Stimulated activated CD8-positive, alpha-beta memory T cell treated with anti-CD3 and anti-CD28 coated beads, Interleukin-12 subunit alpha, Interleukin-12 subunit beta, amount 100 ng/mL, for 4 hours (primary cell): Measurements from ENCODE around the gene IL3RA.
A peak's percentile ranks its signal among the peaks of the same experiment; 100 is the strongest.

Experiments used
- DNase-seq: peaks from one replicate; pipeline ENCODE4 v3.0.0-alpha.2; 2020; ENCODE audit warnings: low read depth

The IL3RA gene

DNA sequence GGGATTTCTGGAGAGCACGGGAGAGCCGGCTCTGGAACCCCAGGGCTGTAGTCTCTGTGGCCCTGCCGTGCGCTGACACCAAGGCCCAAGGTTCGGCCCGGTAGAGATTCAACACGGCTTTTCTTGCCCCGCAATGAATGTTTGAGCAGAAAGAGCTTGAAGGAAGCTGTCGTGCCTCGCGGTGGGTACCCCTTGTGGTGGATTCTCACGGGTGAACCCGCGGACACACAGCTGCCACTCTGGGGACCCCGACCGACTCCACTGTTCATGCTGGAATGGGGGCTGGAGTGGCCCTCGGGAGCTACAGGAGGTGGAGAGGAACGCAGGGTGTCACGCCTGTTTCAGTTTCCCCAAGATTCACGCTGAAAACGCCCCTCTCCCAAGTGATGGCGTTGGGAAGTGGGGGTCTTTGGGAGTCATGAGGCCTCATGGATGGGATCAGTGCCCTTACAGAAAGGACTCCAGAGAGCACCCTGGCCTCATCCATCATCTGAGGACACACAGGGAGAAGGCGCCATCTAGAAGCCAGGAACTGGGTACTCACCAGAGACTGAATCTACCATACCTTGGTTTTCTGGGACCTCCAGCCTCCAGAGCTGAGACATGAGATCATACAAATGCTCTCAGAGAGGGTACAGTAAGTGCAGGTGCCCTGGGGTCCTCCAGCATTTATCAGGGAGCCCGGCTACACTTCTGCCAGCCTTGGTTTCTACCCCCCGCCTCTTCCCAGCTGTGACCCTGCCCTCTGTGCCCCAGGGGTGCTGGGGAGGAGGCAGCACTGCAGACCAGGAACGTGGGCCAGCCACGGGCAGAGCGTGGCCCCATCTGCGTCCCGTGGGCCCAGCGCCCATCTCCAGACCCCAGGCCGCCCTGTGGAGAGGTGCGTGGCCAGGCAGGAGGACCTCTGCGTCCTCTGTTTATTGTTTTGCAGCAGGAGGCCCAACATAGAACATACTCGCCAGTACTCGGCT is 49.0 kb downstream of the IL3RA start:
- DNase-seq: no peak

DNA sequence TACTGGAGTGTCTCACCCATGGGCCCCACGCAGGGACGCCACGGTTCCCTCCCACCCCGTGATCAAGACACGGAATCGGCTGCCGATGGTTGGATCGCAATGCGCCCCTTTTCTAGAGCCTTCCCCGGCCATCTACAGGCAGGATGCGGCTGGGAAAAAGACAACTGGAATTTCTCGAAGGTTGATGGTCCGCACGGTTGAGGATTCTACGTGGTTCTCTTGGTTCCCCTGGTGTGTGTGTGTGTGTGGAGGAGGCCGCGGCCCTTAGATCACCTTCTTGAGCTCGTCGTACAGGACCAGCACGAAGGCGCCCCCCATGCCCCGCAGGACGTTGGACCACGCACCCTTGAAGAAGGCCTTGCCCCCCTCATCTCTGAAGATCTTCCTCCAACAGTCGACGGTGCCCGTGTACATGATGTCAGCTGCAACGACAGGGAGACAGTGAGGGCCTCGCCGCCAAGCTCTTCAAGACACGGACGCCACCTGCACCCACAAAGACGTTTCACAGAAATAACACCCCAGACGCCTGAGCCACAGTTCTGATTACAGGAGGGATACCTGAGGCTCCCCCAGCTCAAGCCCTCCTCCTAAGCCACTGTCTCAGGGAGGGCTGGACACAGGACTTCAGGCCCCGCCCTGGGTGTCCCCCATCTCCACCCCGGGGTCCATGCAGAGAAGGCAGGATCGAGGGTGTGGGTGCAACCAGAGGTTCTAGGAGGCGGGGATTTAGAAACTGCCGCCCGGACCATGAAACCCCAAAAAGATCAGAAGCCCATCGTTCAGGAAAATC is 49.9 kb downstream of the IL3RA start:
- no peak for DNase-seq

GRCh38 chrX:1387141-1387776 is 50.7 kb downstream of the IL3RA start:
- no peak for DNase-seq

GRCh38 chrX:1388651-1389050 is 52.1 kb downstream of the IL3RA start:
- no peak for DNase-seq

DNA sequence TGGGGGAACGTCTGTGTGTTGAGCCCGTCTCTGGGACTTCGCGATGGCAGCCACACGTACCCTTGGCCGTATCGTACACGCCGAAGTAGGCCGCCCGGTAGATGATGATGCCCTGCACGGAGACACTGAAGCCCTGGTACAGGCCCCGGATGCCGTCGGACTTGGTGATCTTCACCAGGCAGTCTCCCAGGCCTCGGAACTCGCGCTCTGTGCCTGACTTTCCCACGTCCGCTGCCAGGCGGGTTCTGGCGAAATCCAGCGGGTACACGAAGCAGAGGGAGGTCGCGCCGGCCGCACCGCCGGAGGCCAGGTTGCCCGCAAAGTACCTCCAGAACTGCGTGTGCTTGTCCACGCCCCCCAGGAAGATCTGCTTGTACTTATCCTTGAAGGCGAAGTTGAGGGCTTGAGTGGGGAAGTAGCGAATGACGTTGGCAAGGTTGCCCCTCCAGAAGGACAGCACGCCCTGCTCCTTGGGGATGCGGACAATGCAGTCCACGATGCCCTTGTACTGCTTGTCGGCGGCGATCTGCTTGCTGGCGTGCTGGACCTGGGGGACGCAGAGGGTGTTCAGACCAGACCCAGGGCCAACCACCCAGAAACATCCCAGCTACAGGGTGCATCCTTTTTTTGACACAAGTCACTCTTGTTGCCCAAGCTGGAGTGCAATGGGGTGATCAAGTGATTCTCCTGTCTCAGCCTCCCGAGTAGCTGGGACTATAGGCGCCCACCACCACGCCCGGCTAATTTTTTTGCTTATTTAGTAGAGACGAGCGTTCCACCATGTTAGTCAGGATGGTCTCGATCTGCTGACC is 52.8 kb downstream of the IL3RA start:
- no peak for DNase-seq

DNA sequence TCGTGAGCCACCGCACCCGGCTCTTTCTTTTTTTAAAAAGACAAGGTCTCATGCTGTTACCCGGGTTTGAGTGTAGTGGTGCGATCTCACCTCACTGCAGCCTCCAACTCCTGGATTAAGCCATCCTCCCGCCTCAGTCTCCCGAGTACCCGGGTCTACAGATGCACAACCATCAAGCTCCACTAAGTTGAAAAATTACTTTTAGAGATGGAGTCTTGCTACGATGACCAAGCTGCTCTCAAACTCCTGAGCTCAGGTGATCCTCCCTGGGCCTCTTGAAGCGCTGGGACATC is 53.4 kb downstream of the IL3RA start:
- DNase-seq: no peak

DNA sequence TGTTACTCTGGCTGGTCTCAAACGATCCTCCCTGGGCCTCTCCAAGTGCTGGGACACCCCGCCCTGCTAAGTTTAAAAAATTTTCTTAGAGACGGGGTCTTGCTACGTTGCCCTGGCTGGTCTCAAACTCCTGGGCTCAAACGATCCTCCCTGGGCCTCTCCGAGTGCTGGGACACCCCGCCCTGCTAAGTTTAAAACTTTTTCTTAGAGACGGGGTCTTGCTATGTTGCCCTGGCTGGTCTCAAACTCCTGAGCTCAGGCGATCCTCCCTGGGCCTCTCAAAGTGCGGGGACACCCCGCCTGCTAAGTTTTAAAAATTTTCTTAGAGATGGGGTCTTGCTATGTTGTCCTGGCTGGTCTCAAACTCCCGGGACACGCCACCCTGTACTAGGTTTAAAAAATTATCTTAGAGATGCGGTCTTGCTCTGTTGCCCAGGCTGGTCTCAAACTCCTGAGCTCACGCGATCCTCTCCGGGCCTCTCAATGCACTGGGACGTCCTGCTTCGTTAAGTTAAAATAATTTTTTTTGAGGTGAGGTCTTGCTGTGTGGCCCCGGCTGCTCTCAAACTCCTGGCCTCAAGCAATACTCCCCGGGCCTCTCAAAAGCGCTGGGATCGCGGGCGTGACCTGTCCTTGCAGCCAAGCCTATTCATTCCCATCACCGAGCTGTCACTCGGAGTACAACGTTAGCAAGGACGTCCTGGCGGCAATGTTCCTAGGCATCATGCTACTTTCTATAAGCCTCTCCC is 54.2 kb downstream of the IL3RA start:
- no peak for DNase-seq

DNA sequence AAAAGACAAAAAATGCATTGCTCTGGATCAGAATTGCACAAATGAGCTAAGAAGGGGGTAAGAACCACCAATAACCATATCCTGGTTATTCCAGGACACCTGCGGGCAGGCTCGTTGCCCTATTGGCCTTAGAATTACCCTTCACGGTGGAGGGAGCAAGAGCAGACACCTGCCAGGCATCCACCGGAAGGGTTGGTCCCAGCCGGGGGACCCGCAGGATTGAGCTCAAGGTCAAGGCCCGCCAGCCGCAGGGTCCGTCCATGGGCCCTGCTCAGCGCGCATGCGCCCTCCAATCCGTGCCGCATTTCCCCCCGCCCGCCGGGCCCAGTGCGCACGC is 54.8 kb downstream of the IL3RA start:
- peak; percentile 91 for DNase-seq

DNA sequence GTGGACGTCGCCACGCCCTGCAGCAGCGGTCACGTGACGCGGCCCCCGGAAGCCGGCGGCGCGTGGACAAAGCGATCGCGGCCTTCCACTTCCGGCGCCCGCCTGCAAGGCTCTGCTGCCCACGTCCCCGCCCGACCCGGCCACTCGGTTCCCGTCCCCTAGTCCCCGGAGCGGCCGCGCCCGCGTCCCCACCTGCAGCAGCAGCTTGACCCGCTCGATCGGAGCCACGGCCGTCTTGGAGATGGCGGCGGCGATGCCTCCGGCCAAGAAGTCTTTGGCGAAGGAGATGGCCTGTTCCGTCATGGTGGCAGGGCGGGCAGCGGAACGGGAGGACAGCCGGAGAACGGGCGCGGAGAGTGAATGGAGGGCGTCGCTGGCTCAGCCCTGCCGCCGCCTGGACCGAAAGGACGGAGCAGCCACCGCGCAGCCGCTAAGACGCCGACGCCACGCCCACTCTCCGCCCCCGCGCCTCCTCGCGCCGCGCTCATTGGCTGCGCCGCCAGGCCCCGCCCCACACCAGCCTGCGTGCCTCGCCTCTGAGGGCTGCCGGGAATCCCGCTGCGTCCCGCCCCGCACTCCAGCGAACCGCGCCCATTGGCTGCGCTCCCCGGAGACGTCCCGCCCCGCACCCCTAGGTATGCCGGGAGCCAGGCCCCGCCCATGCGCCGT is 55.3 kb downstream of the IL3RA start, which contains the start of gene SLC25A6:
Gene SLC25A6 (minus strand): TSS at position 407 of the 669 bp plus-strand sequence. CDS start 104 bp downstream, at position 303.
- peak; percentile 99 for DNase-seq

- no peak for DNase-seq
Measured at GRCh38 chrX:1392376-1393068, 55.9 kb downstream of the IL3RA start.

- no peak for DNase-seq
Measured at GRCh38 chrX:1393871-1394615, 57.5 kb downstream of the IL3RA start.

- DNase-seq: no peak
Measured at GRCh38 chrX:1394731-1395501, 58.3 kb downstream of the IL3RA start.

DNA sequence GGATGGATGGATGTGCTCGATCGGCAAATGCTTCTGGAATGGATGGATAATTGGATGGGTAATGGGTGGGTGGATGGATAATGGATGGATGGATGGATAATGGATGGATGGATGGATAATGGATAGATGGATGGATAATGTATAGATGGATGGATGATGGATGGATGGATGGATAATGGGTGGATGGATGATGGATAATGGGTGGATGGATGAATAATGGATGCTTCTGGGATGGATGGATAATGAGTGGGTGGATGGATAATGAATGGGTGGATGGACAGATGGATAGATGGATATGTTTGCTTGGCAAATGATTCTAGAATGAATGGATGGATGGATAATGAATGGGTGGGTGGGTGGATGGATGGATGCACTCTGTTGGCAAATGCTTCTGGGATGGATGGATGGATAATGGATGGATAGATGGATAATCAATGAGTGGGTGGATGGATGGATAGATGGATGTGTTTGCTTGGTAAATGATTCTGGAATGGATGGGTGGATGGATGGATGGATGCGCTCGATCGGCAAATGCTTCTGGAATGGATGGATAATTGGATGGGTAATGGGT is 59.1 kb downstream of the IL3RA start:
- no peak for DNase-seq

DNA sequence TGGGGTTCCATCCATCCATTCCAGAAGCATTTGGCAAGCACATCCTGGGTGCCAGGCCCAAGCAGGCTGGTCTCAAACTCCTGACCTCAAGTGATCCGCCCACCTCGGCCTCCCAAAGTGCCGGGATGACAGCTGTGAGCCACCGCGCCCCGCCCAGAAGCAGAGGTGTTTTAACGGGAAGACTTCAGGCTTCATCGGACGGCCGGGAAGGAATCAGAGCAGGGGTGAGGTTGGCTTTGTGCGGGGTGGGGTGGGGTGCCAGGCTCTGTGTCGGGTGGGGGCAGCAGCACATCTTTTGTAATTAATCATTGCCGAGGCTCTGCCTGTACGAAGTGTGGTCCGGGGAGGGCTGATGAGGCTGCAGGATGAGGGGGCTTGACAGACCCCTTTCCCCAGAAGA is 60.4 kb downstream of the IL3RA start:
- no peak for DNase-seq

- DNase-seq: no peak
Measured at GRCh38 chrX:1397441-1398270, 61.1 kb downstream of the IL3RA start.

GRCh38 chrX:1398431-1399340 is 62.1 kb downstream of the IL3RA start:
- no peak for DNase-seq
